NCI-H2227 treated with DMSO at 0.1 percent for 48 hours (cell line): ENCODE data around the gene SNCB.

ENCODE experiments used
- DNase-seq: peaks from one replicate; lab custom pipeline; 2025; lab: John Stamatoyannopoulos, UW

Gene SNCB

DNA sequence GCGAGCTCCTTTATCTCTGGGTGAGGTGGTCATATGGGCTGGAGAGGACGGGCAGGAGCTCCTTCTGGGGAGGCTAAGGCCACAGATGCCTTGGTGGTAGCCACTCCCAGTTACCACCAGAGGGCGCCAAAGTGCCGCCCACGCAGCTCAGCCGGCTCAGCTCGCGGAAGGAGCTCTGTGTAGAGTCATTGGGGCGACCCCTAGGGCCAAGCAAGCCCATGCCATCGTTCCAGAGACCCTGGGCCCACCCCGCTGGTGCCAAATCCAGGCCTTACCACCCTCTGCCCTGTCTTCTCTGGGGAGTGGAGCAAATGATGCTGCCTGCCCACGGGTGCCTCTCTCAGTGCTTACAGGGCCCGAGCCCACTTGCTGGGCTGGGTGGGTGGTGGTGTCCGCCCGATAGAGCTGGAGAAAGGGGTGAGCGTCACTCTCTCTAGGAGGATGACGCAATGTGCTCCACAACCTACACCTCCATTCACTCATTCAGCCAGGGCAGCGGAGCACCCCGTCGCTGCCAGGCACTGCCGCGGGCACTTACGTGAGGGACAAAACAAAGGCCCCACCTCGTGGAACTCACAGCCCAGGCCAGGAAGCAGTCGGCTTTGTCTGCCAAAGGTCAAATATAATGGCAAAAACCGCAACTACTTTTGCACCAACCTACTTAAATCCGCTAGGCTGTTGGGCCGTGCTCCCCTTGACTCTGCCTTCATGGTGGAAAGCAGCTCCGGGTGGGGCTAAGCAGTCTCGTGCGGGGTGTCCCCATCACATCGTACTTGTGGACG, 30.7 kb upstream of the SNCB start:
- DNase-seq = peak; percentile 37

DNA sequence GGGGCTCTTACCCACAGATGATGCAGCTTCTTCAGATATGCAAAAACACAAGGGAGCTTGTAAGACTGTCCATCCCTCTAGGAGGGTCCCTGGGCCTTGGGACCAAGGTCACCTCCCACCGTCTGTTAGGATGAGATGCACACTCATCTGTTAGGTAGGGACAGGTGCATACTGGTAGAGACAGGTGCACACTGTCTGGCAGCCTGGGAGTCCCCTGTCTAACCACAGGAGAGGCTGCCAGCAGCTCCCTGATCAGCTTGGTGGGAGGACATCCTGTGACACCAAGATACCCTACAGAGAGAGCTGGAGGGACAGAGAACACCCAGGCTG, 30.2 kb upstream of the SNCB start:
- DNase-seq = no peak

DNA sequence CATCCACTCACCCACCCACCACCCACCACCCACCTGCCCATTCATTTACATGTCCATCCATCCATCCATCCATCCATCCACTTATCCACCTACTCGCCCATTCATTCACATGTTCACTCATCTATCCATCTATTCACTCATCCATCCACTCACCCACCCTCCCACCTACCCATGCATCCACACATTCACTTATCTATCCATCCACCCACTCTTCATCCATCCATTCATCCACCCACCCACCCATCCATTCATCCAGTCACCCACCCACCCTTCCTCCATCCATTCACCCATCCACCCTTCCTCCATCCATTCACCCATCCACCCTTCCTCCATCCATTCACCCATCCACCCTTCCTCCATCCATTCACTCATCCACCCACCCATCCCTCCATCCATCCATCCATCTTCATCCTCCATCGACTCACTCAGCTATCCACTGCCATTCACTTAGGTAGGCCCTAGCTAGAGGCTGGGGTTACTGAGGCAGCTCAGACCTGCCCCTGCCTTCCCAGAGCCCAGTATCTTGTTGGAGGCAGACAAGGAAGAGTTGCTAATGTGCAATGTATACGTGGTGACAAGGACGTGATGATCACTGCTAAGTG, 29.6 kb upstream of the SNCB start:
- DNase-seq = no peak

DNA sequence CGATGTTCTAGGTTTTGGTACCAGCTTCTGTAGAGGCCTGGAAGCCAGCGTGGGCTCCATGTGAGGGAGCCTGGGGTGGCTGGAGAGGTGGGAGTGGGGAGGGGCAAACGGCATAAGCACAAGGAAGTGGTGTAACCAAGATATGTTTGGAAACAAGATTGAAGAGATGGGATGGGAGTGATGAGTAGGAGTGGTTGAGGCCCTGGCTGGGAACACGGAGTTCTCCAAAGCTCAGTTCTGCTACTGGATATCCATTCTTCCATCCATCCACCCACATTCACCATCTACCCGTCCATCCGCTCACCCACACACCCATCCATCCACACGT, 29.1 kb upstream of the SNCB start:
- no peak for DNase-seq

DNA sequence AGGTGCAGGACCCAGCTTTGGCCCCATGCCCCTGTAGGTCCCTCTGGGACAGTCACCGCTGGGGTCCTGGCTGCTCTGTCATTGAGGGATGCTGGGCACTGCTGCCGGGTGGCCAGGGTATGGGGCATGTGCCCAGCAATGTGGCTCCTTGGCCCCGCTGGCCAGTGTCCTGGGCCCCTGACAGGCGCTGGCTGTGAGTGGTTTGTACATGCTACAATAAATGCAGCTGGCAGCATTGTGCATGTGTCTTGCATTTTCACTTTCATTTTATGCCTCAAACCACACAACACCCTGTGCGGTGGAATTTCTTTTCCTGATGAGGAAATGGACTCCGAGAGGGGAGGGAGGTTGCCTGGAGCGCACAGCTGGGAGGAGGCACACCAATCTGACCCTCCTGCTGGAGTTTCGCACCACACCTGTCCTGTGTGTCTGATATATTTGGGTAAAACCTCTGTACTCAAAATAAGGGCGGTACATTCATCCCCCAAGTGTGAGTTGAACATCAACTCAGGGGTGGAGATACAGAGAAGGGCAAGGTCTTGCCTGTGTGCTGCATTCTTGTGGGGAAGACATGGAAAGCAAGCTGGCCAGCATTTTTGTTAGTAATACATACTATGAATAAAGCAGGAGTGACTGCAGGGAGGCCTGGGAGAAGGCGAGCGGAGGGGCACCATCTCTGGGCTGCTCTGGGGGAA, 28.6 kb upstream of the SNCB start:
- no peak for DNase-seq

DNA sequence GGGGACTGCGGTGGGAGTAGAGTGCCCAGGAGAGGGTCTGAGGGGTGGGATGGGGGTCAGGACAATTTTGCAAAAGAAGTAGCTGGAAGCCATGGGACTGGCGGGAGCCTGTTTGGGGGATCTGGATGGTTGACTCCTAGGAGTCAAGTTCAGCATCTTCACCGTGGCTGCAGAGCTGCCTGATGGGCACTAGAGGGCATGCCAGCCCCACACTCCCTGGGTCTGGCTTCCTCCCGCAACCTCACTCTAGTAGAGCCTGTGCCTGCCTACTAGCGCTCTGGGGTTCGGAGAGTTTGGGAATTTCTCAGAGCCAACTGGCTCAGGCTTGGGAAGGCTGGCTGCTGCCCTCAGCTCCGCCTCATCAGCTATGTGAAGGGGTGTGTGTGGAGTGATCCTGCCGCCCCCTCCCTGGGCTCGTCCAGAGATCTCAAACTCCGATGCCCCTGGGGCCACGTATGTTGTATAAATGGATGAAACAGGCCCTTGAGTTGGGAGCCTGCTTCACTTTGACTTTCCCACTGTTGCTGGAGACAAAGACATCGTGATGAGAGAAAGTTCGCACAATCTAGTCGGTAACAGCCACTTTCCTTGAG, 27.8 kb upstream of the SNCB start:
- peak; percentile 13 for DNase-seq

DNA sequence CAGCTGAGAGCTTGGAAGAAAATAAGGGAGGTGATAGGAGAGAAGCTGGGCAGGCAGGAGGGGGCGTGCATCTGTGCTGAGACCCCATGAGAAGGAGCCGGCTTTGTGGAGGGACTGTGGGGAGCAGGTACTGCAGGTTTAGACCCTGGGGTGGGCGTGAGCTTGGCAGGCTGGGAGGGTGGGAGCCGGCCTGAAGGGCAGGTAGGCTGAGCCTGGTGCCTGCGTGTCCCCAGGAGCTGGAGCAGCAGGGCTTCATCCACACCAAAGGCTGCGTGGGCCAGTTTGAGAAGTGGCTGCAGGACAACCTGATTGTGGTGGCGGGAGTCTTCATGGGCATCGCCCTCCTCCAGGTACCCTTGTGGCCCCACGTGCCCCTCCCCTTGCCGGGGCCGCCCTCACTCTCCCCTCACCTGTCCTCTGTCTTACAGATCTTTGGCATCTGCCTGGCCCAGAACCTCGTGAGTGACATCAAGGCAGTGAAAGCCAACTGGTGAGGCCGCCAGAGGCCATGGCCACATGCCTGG, 26.2 kb upstream of the SNCB start:
- DNase-seq = no peak

DNA sequence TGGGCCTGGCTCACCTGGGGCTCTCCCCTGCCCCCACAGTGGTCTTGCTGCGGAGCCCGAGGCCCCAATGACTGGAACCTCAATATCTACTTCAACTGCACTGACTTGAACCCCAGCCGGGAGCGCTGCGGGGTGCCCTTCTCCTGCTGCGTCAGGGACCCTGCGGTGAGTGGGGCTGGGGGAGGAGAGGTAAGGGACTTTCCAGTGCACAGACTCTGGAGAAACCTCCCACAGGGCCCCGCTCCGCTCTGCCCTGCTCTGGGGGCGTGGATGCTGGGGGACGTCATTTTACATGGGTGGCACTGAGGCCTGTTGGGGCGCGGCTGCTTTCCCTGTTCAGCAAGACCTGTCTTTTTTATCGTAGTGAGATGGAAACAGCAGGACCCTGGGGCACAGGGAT, 24.5 kb upstream of the SNCB start:
- no peak for DNase-seq

DNA sequence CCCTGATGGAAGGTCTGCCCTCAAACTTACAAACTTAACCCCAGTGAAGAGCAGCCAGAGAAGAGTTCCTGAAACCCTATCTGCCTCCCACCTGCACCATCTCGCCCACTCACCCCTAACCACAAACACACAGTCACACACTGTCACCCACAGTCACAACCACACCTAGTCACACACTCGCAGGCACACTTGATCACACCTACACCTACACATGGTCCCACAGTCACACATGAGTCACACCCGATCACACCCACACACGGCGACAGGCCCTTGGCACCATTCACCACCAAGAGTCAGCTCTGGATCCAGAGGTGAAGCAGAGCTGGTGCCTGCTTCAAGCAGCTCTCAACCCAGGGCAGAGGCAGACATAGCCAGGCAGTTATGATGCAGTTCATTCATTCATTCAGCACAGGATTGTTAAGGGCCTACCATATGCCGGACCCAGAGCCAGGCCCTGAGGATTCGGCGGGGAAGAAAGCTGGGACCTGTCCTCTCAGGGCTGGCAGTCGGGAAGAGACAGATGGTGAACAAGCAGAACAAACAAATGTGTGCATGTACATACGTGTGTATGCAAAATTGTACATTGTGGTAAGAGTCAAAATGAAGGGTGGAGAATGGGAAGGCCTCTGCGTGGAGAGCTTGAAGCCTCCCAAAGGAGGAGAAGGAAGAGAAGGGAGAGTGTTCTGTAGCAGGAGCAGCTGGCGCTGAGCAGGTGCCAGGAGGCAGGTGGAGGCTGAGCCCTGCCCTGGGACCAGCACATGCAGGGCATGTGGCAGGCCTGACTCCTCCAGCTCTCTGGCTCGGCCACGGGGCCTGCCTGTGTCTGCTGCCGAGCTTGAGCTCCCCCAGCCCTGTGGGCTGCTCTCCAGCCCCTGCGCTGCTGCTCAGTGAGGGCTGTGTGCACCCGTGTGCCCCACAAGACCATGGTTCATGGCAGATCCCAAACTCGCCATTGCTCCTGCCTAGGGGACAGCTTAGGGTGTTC, 23.4 kb upstream of the SNCB start:
- no peak for DNase-seq

DNA sequence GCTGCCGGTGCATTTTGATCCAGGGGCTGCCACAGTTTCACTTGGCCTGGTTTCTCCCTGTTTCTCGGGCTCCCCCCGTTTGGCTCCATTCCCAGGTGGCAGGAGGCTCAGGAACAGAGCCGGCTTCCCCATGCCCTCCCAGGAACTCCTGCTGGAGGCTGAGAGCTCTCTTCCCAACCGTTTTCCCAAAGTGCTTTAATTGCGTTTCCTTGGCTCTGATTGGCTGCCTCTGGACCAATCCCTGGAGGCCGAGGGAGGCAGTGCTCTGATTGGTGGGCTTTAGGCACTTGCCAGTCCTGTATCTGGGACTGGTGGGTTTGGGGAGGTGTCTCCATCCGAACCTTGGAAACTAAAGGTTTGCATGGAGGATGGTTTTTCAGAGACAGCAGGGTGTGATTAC, 21.8 kb upstream of the SNCB start:
- DNase-seq = no peak

DNA sequence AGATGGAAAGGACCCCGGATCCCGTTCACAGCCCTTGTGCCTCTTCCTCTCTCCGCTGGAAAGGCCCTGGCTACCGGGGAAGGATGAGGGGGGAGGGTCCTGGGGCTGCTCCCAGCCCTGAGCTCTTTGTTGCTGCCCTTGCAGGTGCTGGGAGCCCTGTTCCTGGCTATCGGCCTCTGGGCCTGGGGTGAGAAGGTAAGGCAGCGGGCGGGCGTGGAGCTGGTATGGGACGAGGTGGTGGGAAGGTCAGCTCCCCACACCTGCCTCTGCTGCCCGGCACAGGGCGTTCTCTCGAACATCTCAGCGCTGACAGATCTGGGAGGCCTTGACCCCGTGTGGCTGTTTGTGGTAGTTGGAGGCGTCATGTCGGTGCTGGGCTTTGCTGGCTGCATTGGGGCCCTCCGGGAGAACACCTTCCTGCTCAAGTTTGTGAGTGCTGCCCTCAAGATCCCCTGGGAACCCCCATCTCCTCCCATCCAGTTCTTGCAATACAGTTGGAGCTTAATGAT, 21.2 kb upstream of the SNCB start:
- DNase-seq = no peak

DNA sequence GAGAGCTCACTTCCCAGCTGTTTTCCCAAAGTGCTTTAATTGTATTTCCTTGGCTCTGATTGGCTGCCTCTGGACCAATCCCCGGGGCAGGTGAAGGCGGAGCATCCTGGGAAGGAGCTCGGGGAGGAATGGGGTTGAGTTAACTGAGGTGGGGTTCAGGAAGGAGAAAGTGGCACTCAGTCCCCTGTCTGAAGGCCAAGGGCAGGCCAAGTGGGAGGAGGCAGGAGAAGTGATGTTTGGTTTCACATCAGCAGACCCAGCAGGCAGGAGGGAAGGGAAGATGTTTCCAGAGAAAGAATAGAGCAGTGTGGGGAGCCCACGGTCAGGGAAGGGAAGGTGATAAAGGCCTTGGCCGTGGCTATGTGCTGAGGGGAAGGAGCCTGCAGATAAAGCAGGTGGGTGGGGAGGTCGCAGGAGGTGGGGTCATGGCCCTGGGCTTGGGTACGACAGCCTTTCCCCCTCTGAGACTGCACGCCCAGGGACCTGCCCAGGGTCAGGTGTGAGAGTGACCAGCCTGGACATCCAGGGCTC, 20.1 kb upstream of the SNCB start:
- DNase-seq = no peak

DNA sequence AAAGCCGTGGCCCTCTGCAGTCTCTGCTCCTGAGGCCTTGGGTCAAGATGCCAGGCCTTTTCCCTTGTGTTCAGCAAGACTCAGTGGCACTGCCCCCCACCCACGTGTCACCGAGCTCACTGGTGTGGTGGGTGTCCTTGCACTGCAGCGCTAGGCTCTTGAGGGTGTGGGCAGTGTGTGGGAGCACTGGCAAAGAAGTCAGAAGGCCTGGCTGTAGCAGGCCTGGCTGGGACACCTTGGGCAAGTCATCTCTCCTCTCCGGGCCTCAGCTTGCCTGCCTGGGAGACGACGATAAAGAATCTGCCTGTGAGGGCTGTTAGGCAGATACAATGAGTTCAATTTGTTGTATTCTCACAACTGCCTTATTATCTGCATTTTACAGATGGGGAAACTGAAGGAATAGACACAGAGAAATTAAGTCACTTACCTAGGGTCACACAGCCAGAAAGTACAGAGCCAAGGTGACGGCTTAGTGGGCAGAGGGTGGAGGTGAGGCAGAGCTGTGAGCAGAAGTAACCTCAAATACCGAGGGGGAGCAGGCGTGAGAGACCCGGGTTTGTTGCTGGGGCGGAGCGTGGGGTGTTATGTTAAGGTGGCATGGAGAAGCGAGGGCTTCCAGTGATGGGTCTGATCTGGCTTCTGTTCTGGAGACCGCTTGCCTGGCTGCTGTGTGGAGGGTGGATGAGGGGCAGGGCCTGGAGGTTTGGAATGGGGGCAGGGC, 18.3 kb upstream of the SNCB start:
- no peak for DNase-seq

DNA sequence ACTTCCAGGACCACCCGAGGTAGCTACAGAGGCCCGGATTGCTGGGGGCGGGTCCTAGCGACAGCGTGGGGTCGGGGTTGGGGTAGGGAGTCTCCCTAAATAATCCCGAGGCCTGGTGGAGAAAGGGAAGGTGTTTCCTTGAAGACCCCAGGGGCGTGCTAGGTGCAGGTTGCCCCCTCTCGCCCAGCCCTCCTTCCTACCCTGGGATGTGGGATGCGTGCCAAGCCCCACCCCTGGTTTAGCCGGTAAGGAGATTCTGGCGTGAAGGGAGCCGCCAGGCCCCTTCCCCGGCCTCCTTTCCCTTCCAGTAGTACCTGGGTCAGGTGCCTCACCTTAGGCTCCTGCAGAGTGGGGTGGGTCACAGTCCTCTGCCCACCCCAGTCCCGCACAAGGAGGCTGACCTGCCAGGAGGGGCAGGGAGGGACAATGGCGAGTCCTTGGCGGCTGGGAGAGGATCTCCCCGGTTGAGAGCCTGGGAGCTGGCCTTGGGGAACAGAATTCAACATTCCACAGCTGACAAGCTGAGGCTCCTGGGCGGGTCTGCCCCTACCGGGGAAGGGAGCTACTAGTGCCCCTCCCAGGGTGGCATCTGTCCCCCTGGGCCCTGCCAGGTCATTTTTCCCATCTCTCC, 17.6 kb upstream of the SNCB start:
- no peak for DNase-seq

DNA sequence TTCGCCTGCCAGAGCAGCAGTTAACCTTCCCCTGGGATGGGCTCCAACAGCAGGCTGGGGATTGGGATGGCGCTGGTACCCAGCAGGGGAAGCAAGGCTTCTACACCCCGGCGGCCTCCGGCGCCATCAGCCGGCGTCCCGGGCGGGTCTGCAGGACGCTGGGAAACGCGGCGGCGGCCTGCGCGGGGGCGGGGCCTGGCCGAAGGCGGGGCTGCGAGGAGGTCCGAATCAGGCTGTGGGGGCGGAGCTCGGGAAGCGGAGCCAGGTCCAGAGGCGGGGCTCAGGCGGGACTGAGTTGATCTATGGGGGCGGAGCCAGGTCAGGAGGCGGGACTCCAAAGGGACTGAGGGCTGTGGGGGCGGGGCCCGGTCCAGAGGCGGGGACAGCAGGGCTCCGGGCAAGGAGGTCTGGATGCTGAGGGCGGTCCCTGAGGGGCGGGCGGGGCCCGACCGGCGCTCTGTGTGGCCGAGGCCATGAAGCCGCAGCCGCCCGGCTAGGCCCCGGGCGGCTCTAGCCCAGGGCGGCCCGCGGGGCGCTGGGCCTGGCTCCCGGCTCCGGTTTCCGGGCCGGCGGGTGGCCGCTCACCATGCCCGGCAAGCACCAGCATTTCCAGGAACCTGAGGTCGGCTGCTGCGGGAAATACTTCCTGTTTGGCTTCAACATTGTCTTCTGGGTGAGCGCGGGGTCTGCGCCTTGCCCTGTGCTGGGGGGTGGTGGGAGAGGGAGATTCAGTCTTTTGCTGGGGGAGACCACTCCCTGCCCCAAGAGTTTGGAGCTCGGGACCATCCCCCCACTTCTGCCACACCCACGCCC, 16.9 kb upstream of the SNCB start, which contains the start of gene TSPAN17:
TSPAN17 (plus strand) TSS at position 455 of the 813 bp plus-strand sequence; CDS start at position 587, 132 bp downstream.
- DNase-seq = peak; percentile 96

DNA sequence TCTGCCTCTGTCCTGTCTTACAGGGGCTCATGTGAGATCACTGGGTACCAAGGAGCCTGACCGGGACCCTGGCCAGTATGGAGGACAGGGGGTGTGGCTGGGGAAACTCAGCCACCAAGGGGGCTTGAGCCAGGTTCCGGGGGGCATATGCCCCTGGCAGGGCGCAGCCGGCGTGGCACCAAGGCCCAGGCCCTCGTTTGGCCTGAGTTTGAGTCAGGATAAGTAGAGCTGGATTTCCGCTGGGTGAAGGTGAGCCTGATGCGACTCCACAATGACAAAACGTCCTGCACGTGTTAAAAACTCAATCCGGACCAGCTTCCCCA, 16.3 kb upstream of the SNCB start:
- no peak for DNase-seq

DNA sequence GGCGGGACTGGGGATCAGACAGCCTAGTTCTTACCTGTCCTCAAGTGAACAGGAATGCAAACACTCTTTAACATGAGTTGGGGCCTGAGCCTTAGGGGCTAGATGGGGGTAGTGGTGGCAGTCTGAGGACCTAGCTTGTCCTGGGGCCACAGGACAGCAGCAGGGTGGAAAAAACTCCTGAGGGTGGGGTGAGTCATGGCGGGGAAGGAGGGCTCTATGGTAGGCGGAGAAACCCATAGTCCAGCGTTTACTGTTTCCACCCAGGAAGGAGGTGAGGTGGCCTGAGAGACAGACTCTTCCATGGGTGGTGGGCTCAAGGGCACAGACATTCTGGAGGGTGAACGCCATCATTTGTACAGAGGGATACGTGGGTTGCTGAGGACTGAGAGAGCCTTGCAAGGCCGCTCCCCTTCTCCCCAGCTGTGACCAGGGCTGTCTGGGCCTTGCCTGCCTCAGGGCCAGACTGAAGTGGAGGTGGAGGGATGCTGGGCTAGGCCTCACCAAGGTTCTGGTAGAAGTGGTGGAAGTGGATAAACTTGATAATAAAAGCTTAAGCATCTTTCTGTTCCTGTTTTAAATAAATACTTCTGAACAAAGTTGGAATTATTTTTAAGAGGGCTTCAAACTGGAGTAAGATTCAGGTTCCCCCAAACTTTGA, 15.8 kb upstream of the SNCB start:
- DNase-seq = no peak

DNA sequence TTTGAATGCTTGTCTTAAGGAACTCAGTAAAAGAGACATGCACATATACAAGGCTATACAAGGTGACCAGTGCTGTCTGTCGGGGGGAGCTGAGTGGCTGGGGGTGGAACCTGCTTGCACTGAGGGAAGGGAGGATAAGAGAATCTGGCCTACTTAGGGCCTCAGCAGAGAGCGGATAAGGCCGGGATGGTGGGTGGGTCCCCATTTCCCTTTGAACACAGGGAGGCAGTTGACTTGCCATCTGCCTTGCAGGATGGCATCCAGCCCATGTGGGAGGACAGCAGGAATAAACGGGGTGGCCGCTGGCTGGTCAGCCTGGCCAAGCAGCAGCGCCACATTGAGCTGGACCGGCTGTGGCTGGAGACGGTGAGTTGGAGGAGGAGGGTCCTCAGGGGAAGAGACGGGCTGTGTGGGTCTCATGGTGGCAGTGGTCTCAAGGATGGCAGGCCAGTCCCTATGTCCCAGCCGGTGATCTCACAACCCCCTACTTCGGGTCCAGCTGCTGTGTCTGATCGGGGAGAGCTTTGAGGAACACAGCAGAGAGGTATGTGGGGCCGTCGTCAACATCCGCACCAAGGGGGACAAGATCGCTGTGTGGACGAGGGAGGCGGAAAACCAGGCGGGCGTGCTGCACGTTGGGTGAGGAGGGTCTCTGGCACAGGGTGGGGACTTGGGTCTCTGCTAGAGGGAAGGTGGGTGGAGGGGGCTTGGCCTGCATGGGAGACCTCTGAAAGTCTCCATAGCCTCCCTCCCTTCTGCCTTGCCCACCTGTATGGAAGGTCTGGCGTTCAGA, 14.7 kb upstream of the SNCB start:
- DNase-seq = no peak
